DND-41 (cell line): ENCODE data around the gene NUDT16.
"Not testable (repeated sequence)": the region's sequence is repeated elsewhere in the genome, so short reads cannot be mapped to it uniquely, and the experiment has no call there.

ENCODE experiments used
- ATAC-seq: fragments of 200-7000 bp; cut with Tn5 transposase; 3 replicates; pipeline ENCODE4 v1.9.1; 2021; ENCODE audit warnings: low read depth; ENCODE audit not compliant: insufficient read depth
- DNase-seq: peaks from one replicate; pipeline ENCODE4 v3.0.0-alpha.2; 2020
- H2AFZ ChIP-seq: 2 replicates; pipeline ENCODE4 v1.6.0; 2012; ENCODE audit warnings: low read depth, low read length
- H3K27ac ChIP-seq: 2 replicates; pipeline ENCODE4 v1.5.1; 2012; ENCODE audit warnings: low read length, inconsistent platforms
- H3K27me3 ChIP-seq: fragments of 200-600 bp; sonication (generic); 2 replicates; pipeline ENCODE4 v1.6.0; 2012; ENCODE audit warnings: low read length, mild to moderate bottlenecking, inconsistent platforms; ENCODE audit not compliant: insufficient read depth, poor library complexity
- H3K36me3 ChIP-seq: 2 replicates; pipeline ENCODE4 v1.5.1; 2012; ENCODE audit warnings: low read length, inconsistent platforms; ENCODE audit not compliant: insufficient read depth
- H3K4me1 ChIP-seq: 2 replicates; pipeline ENCODE4 v1.5.1; 2012; ENCODE audit warnings: mild to moderate bottlenecking, low read length; ENCODE audit not compliant: insufficient read depth
- H3K4me2 ChIP-seq: 2 replicates; pipeline ENCODE4 v1.6.0; 2012; ENCODE audit warnings: mild to moderate bottlenecking, moderate library complexity, low read length, inconsistent platforms; ENCODE audit not compliant: insufficient read depth
- H3K4me3 ChIP-seq, 2 experiments: fragments of 200-600 bp in 1 of 2; shearing (Covaris generic) in 1 of 2; 2 replicates each; pipeline ENCODE4 v1.5.1; 2012 to 2016; ENCODE audit warnings: inconsistent platforms in 2 of 2, low read length in 2 of 2, mild to moderate bottlenecking in 2 of 2, low read depth in 1 of 2, moderate library complexity in 1 of 2
- H3K79me2 ChIP-seq: 2 replicates; pipeline ENCODE4 v1.6.0; 2012; ENCODE audit warnings: low read length, inconsistent platforms; ENCODE audit not compliant: insufficient read depth
- H3K9ac ChIP-seq: 2 replicates; pipeline ENCODE4 v1.6.0; 2012; ENCODE audit warnings: low read depth, mild to moderate bottlenecking, inconsistent platforms, low read length, moderate library complexity
- H3K9me3 ChIP-seq: 2 replicates; pipeline ENCODE4 v1.5.1; 2012; ENCODE audit warnings: low read length, moderate library complexity, mild to moderate bottlenecking, inconsistent platforms; ENCODE audit not compliant: insufficient read depth, severe bottlenecking
- H4K20me1 ChIP-seq: 2 replicates; pipeline ENCODE4 v1.6.0; 2012; ENCODE audit warnings: low read length; ENCODE audit not compliant: insufficient read depth
- EZH2 ChIP-seq: IDR thresholded peaks from 3 replicates; pipeline ENCODE4 v1.6.1; 2012; ENCODE audit warnings: borderline replicate concordance, low read depth, mild to moderate bottlenecking, moderate library complexity, low read length, inconsistent platforms; ENCODE audit not compliant: severe bottlenecking
- TF ChIP-seq, protein P1 (sequence below): IDR thresholded peaks from 2 replicates; pipeline ENCODE4 v1.5.1; 2012; ENCODE audit warnings: borderline replicate concordance, low read length, moderate library complexity, mild to moderate bottlenecking; ENCODE audit not compliant: poor library complexity, severe bottlenecking; ENCODE audit errors: extremely low read depth

The NUDT16 gene

DNA sequence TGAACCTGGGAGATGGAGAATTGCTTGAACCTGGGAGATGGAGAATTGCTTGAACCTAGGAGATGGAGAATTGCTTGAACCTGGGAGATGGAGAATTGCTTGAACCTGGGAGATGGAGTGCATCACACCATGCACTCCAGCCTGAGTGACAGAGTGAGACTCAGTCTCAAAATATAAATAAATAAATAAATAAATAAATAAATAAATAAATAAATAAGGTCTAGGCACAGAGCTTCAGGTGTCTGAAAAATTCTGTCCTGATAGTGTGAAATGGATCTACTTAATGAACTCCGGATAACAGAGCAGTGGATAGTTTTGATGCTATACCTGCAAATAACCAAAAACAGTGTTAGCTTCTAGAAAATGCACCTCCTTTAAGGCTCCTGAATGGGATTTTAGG is 24.3 kb upstream of the NUDT16 start:
- Histone ChIP-seq H4K20me1 (no peaks in the 10 kb centered on the region), H3K36me3 (no peaks in the 10 kb centered on the region), H2AFZ (no peak overlapping the region), H3K79me2 (no peaks in the 10 kb centered on the region), H3K9ac (no peak overlapping the region), H3K4me1 (no peaks in the 10 kb centered on the region), H3K4me2 (no peak overlapping the region), H3K9me3 (no peaks in the 10 kb centered on the region), H3K27me3 (no peaks in the 10 kb centered on the region), H3K4me3 (no peak overlapping the region), H3K27ac (no peak overlapping the region)
- no peak for ATAC-seq
- no peak for DNase-seq
- TF ChIP-seq EZH2 = no peak

GRCh38 chr3:131360191-131360755 is 21.3 kb upstream of the NUDT16 start:
- Histone ChIP-seq H3K36me3 (no peaks in the 10 kb centered on the region), H3K9me3 (no peaks in the 10 kb centered on the region), H2AFZ (no peak overlapping the region), H3K4me3 (no peak overlapping the region), H3K4me1 (no peaks in the 10 kb centered on the region), H3K27ac (no peak overlapping the region), H4K20me1 (no peaks in the 10 kb centered on the region), H3K9ac (no peak overlapping the region), H3K27me3 (no peaks in the 10 kb centered on the region), H3K79me2 (no peaks in the 10 kb centered on the region), H3K4me2 (no peak overlapping the region)
- no peak for ATAC-seq
- no peak for TF ChIP-seq EZH2
- TF ChIP-seq, protein P1, sequence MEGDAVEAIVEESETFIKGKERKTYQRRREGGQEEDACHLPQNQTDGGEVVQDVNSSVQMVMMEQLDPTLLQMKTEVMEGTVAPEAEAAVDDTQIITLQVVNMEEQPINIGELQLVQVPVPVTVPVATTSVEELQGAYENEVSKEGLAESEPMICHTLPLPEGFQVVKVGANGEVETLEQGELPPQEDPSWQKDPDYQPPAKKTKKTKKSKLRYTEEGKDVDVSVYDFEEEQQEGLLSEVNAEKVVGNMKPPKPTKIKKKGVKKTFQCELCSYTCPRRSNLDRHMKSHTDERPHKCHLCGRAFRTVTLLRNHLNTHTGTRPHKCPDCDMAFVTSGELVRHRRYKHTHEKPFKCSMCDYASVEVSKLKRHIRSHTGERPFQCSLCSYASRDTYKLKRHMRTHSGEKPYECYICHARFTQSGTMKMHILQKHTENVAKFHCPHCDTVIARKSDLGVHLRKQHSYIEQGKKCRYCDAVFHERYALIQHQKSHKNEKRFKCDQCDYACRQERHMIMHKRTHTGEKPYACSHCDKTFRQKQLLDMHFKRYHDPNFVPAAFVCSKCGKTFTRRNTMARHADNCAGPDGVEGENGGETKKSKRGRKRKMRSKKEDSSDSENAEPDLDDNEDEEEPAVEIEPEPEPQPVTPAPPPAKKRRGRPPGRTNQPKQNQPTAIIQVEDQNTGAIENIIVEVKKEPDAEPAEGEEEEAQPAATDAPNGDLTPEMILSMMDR = no peak
- DNase-seq = no peak

DNA sequence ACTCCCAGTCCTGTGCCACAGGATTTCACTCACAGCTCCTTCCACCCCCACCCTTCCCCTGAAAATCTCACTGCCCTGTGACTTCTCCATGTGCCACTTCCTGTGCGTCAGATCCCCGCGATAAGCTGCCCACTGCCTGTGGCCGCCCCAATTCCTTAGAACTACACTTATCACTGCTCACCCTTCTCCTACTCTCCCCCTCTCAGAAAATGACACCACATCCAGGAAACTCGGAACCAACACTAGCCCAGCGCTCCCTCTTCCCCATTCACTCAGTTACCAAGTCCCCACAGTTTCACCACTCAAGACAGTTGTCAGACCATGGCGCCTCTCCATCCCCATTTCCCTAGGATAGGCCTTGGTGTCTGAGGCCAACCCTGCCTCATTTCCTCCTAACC is 20.5 kb upstream of the NUDT16 start:
- ATAC-seq, H3K36me3 ChIP-seq, H3K27me3 ChIP-seq, H3K79me2 ChIP-seq, H3K4me3 ChIP-seq, H4K20me1 ChIP-seq, H3K27ac ChIP-seq, H3K9ac ChIP-seq, H3K4me2 ChIP-seq, DNase-seq, H2AFZ ChIP-seq, H3K9me3 ChIP-seq, H3K4me1 ChIP-seq: not testable (repeated sequence)

DNA sequence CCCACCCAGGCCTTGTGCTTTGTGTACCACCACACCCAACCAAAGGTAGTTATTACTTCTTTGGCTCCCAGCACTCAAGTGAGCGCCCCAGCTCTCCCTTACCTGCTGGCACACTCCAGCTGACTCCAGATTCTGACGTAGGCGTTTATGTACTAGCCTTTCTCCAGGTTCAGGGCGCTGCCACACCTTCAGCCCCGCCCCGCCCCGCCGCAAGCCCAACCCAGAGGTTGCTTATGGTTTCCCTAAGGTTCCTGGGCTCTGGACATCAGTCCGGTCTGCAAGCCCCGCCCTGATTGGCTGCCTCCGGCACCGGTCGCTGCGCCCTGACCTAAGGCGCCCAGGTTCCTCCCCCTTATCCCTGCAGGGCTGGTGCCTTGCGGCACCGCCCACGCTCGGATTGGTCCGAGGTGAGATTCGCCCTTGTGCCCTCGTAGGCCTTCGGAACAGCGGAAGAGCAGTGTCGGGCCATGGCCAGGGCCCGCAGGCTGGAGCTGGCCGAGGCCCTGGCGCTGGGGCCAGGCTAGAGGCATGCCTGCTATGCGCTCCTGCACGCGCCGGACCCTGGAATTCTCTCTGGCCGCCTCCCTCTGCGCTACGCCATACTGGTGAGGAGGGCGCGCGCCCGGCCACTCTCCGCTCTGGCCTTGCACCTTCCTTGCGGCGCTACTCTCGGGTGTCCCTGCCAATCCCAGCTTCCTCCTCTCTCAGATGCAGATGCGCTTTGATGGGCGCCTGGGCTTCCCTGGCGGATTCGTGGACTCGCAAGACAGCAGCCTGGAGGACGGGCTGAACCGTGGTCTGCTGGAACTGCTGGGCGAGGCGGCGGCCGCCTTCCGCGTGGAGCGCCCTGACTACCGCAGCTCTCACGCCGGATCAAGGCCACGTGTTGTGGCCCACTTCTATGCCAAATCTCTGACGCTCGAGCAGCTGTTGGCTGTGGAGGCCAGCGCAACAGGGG is 19.8 kb upstream of the NUDT16 start:
- no peak for ATAC-seq
- no peak for DNase-seq
- H3K9me3 ChIP-seq = no peaks in the 10 kb centered on the region
- H3K27me3 ChIP-seq = no peaks in the 10 kb centered on the region
- no peaks in the 10 kb centered on the region for H3K36me3 ChIP-seq
- H2AFZ ChIP-seq = no peak overlapping the region
- no peaks in the 10 kb centered on the region for H4K20me1 ChIP-seq
- no peak overlapping the region for H3K4me3 ChIP-seq
- no peak overlapping the region for H3K4me2 ChIP-seq
- no peaks in the 10 kb centered on the region for H3K79me2 ChIP-seq
- no peak for TF ChIP-seq EZH2
- TF ChIP-seq, protein P1 = no peak
- H3K27ac ChIP-seq = no peak overlapping the region
- H3K4me1 ChIP-seq = no peaks in the 10 kb centered on the region
- no peak overlapping the region for H3K9ac ChIP-seq
